CD14-positive monocyte (primary cell): ENCODE measurements around the gene AJAP1. TPM values are rescaled to one million over a fixed set of nuclear protein-coding genes. Genes with fewer than 3 reads are reported as not detected.
A peak's percentile ranks its signal among the peaks of the same experiment; 100 is the strongest.

Experiments used
- DNase-seq, 3 donors: peaks; one replicate each; pipeline ENCODE4 v3.0.0-alpha.2; 2011 to 2022
- H2AFZ ChIP-seq: 2 replicates; pipeline ENCODE4 v1.6.0; 2012; ENCODE audit warnings: mild to moderate bottlenecking, low read depth, low read length, inconsistent platforms; ENCODE audit not compliant: insufficient read depth, poor library complexity, severe bottlenecking
- H3K27ac ChIP-seq, 2 donors: 1 replicate in 1 of 2; 2 replicates in 1 of 2; pipeline ENCODE4 v1.5.1; 2012 to 2013; ENCODE audit warnings: low read length in 2 of 2, control low read depth in 1 of 2, inconsistent platforms in 1 of 2, low read depth in 1 of 2, mild to moderate bottlenecking in 1 of 2
- H3K27me3 ChIP-seq, 2 donors: one replicate each; pipeline versions ENCODE4 v1.6.0 to v1.6.1; 2011 to 2013; ENCODE audit warnings: low read length in 2 of 2; ENCODE audit not compliant: control insufficient read depth in 2 of 2, insufficient read depth in 2 of 2
- H3K36me3 ChIP-seq, 2 donors: replicated peaks in 1 of 2; 1 replicate in 1 of 2; 2 replicates in 1 of 2; pipeline versions ENCODE4 v1.5.1 to v1.6.1; 2012 to 2013; ENCODE audit warnings: low read length in 2 of 2, control low read depth in 1 of 2, inconsistent platforms in 1 of 2, mild to moderate bottlenecking in 1 of 2; ENCODE audit not compliant: insufficient read depth in 2 of 2, control insufficient read depth in 1 of 2
- H3K4me1 ChIP-seq, 2 donors: 1 replicate in 1 of 2; 2 replicates in 1 of 2; pipeline versions ENCODE4 v1.5.1 to v1.6.1; 2012 to 2013; ENCODE audit warnings: low read length in 2 of 2, control low read depth in 1 of 2, inconsistent platforms in 1 of 2, mild to moderate bottlenecking in 1 of 2, moderate library complexity in 1 of 2; ENCODE audit not compliant: insufficient read depth in 2 of 2, control insufficient read depth in 1 of 2
- H3K4me2 ChIP-seq: replicated peaks from 2 replicates; pipeline ENCODE3; 2012; ENCODE audit warnings: low read length, moderate library complexity, mild to moderate bottlenecking; ENCODE audit not compliant: poor library complexity, severe bottlenecking; ENCODE audit errors: extremely low read depth
- H3K4me3 ChIP-seq, 3 experiments: fragments of 200-600 bp in 1 of 3; sonication (generic) in 1 of 3; replicated peaks in 1 of 3; 1 replicate in 2 of 3; 2 replicates in 1 of 3; pipeline ENCODE4 v1.5.1; 2011 to 2013; ENCODE audit warnings: low read length in 3 of 3, mild to moderate bottlenecking in 3 of 3, control low read depth in 2 of 3, low read depth in 2 of 3, inconsistent platforms in 1 of 3, moderate library complexity in 1 of 3
- H3K79me2 ChIP-seq: 2 replicates; pipeline ENCODE4 v1.6.0; 2012; ENCODE audit warnings: mild to moderate bottlenecking, control low read depth, inconsistent platforms, low read length, moderate library complexity; ENCODE audit not compliant: insufficient read depth
- H3K9ac ChIP-seq: 2 replicates; pipeline ENCODE4 v1.6.0; 2017; ENCODE audit warnings: low read length, mild to moderate bottlenecking; ENCODE audit not compliant: insufficient read depth, poor library complexity, severe bottlenecking
- H3K9me3 ChIP-seq, 2 donors: replicated peaks in 1 of 2; 1 replicate in 1 of 2; 2 replicates in 1 of 2; pipeline versions ENCODE4 v1.5.1 to v1.6.1; 2012 to 2013; ENCODE audit warnings: low read length in 2 of 2, control low read depth in 1 of 2; ENCODE audit not compliant: control insufficient read depth in 1 of 2, insufficient read depth in 1 of 2
- H4K20me1 ChIP-seq: 2 replicates; pipeline ENCODE4 v1.6.0; 2012; ENCODE audit warnings: mild to moderate bottlenecking, low read length, control low read depth, moderate library complexity; ENCODE audit not compliant: insufficient read depth
- H3K27ac Mint-ChIP-seq, 7 donors: one replicate each; pipeline ENCODE4 v1.8.0; 2020; ENCODE audit warnings: mild to moderate bottlenecking in 7 of 7, mixed read lengths in 7 of 7, moderate library complexity in 6 of 7, inconsistent platforms in 2 of 7
- H3K27me3 Mint-ChIP-seq, 3 donors: one replicate each; pipeline ENCODE4 v1.8.0; 2021 to 2022; ENCODE audit warnings: low read depth in 3 of 3, mild to moderate bottlenecking in 3 of 3, mixed read lengths in 3 of 3, moderate library complexity in 3 of 3, inconsistent platforms in 1 of 3
- H3K36me3 Mint-ChIP-seq, 2 donors: one replicate each; pipeline ENCODE4 v1.8.0; 2020; ENCODE audit warnings: mixed read lengths in 2 of 2, inconsistent platforms in 1 of 2, mild to moderate bottlenecking in 1 of 2
- H3K4me1 Mint-ChIP-seq: one replicate; pipeline ENCODE4 v1.8.0; 2020; ENCODE audit warnings: mild to moderate bottlenecking, mixed read lengths
- H3K4me3 Mint-ChIP-seq, 2 donors: one replicate each; pipeline ENCODE4 v1.8.0; 2020; ENCODE audit warnings: mild to moderate bottlenecking in 2 of 2, mixed read lengths in 2 of 2, moderate library complexity in 1 of 2
- H3K9me3 Mint-ChIP-seq, 7 donors: one replicate each; pipeline ENCODE4 v1.8.0; 2020 to 2022; ENCODE audit warnings: mixed read lengths in 7 of 7, mild to moderate bottlenecking in 6 of 7, moderate library complexity in 6 of 7, inconsistent platforms in 2 of 7
- WGBS: methylation state at CpG from one replicate; pipeline ENCODE4 v1.1.5; 2013; ENCODE audit warnings: missing lambda C conversion rate; ENCODE audit not compliant: insufficient coverage; 5-methylcytosine and 5-hydroxymethylcytosine counted together
- intact Hi-C, 2 donors: fragments of 100-400 bp; cut with micrococcal nuclease; formaldehyde crosslinking; loops; one replicate each; pipeline versions ENCODE4 v1.15.0 to v1.15.1; 2023
- polyA plus RNA-seq, 3 donors: library from polyadenylated mRNA; depleted of rRNA in 1 of 3; unstranded in 2 of 3; stranded (reverse) in 1 of 3; fragments of 300-500 nt in 2 of 3; fragments of >200 nt in 1 of 3; fragmentation: Illumina TruSeq in 2 of 3; gene quantifications; 1 replicate in 2 of 3; 2 replicates in 1 of 3; pipeline ENCODE4 v1.2.3, GENCODE V29; 2012 to 2021
- TF ChIP-seq, protein P1 (sequence below): fragments of 200-600 bp; IDR thresholded peaks from one replicate; pipeline ENCODE4 v1.8.0; 2022; ENCODE audit warnings: antibody characterized with exemption, mild to moderate bottlenecking

The AJAP1 gene
- polyA plus RNA-seq, 3 donors: not detected

DNA sequence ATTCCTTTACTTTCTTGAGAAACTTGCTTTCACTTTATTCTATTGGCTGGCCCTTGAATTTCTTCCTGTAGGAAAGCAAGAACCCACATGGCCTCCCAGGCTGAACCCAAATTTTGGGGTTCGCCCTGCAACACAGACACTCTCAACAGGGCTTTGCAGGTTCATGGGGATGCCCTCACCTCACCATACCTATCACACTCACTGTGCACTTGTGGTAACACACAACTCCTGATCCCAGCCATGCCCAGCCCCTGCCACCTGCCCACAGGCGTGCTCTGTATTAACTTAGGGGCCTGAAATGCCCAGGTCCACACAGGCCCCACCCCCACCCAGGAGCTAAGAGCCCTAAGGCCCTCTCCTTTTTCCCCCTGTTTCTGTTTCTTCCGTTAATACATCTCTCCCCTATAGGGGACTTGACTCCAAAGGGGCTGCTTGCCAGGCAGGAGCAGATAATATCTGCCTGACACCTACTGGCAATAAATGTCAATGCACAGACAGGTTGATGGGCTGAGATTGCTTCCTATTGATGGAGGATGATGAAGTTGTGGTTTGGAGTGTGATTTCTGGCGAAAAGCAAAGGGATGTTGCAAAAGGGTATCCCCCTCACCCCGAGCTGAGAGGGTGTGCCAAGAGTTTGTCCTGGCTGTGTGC is 171.5 kb downstream of the AJAP1 start:
- H3K27ac Mint-ChIP-seq: no peak overlapping the region
- H3K4me1 ChIP-seq: no peaks in the 10 kb centered on the region
- no peak overlapping the region for H3K27ac ChIP-seq
- H3K9ac ChIP-seq: no peak overlapping the region
- H2AFZ ChIP-seq: no peak overlapping the region
- no peaks in the 10 kb centered on the region for H3K9me3 ChIP-seq
- DNase-seq: no peak
- H3K27me3 Mint-ChIP-seq: peaks cover 0 to 9% (median 2%) of the 10 kb centered on the region in 3 donors
- H3K4me3 ChIP-seq: no peak overlapping the region
- intact Hi-C loops: no loop called here
- WGBS: 50% methylated on average over 4 of the region's 5 CpGs
- H3K4me3 Mint-ChIP-seq: no peak overlapping the region
- no peak overlapping the region for H3K4me2 ChIP-seq
- H3K36me3 Mint-ChIP-seq: no peaks in the 10 kb centered on the region
- no peaks in the 10 kb centered on the region for H3K36me3 ChIP-seq
- TF ChIP-seq, protein P1, sequence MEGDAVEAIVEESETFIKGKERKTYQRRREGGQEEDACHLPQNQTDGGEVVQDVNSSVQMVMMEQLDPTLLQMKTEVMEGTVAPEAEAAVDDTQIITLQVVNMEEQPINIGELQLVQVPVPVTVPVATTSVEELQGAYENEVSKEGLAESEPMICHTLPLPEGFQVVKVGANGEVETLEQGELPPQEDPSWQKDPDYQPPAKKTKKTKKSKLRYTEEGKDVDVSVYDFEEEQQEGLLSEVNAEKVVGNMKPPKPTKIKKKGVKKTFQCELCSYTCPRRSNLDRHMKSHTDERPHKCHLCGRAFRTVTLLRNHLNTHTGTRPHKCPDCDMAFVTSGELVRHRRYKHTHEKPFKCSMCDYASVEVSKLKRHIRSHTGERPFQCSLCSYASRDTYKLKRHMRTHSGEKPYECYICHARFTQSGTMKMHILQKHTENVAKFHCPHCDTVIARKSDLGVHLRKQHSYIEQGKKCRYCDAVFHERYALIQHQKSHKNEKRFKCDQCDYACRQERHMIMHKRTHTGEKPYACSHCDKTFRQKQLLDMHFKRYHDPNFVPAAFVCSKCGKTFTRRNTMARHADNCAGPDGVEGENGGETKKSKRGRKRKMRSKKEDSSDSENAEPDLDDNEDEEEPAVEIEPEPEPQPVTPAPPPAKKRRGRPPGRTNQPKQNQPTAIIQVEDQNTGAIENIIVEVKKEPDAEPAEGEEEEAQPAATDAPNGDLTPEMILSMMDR: no peak
- H3K4me1 Mint-ChIP-seq: no peaks in the 10 kb centered on the region
- no peaks in the 10 kb centered on the region for H3K27me3 ChIP-seq
- H3K9me3 Mint-ChIP-seq: peaks cover 0 to 12% (median 3%) of the 10 kb centered on the region in 7 donors
- no peaks in the 10 kb centered on the region for H3K79me2 ChIP-seq
- H4K20me1 ChIP-seq: no peaks in the 10 kb centered on the region

DNA sequence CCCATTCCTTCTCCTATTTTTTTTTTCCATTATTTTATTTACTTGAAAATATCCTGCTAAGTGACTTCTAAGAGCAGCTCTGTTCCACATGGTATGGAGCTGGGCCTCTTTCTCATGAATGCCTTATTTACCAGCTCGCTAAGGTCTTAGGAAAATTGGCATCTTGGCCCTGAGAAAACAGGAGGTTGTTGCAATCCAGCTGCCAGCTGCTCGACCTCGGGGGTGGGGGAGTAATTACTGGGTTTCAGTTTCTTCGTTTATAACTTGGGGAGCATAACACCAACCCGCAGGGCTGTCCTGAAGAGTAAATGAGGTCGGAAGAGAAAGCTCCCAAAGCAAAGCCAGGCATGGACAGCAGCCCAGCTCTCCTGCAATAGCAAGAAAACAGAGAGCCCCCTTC is 176.3 kb downstream of the AJAP1 start:
- no peak overlapping the region for H3K9ac ChIP-seq
- H3K79me2 ChIP-seq: no peaks in the 10 kb centered on the region
- H4K20me1 ChIP-seq: no peaks in the 10 kb centered on the region
- H3K9me3 ChIP-seq: no peaks in the 10 kb centered on the region
- H3K4me3 ChIP-seq: no peak overlapping the region
- peaks cover 0 to 4% (median 2%) of the 10 kb centered on the region in 7 donors for H3K9me3 Mint-ChIP-seq
- no peaks in the 10 kb centered on the region for H3K36me3 Mint-ChIP-seq
- no peaks in the 10 kb centered on the region for H3K4me1 ChIP-seq
- no peak overlapping the region for H3K4me3 Mint-ChIP-seq
- H3K27ac ChIP-seq: no peak overlapping the region
- no peaks in the 10 kb centered on the region for H3K4me1 Mint-ChIP-seq
- H3K27me3 Mint-ChIP-seq: peaks cover 1 to 5% (median 2%) of the 10 kb centered on the region in 3 donors
- intact Hi-C loops: no loop called here
- no peak overlapping the region for H3K4me2 ChIP-seq
- TF ChIP-seq, protein P1: no peak
- no peaks in the 10 kb centered on the region for H3K27me3 ChIP-seq
- DNase-seq: no peak
- H2AFZ ChIP-seq: no peak overlapping the region
- H3K36me3 ChIP-seq: no peaks in the 10 kb centered on the region
- 52% methylated on average over 5 of the region's 6 CpGs for WGBS
- peak overlapping the region in 1 of 7 donors; percentile 6 for H3K27ac Mint-ChIP-seq
